Stimulated activated CD4-positive, alpha-beta T cell treated with anti-CD3 and anti-CD28 coated beads, Interleukin-15, amount 100 ng/mL, for 48 hours (primary cell): ENCODE results near the gene UBE3C.

Source experiments
- DNase-seq, 2 donors: peaks; one replicate each; pipeline ENCODE4 v3.0.0-alpha.2; 2020; ENCODE audit warnings: low read depth in 2 of 2

Gene UBE3C

DNA sequence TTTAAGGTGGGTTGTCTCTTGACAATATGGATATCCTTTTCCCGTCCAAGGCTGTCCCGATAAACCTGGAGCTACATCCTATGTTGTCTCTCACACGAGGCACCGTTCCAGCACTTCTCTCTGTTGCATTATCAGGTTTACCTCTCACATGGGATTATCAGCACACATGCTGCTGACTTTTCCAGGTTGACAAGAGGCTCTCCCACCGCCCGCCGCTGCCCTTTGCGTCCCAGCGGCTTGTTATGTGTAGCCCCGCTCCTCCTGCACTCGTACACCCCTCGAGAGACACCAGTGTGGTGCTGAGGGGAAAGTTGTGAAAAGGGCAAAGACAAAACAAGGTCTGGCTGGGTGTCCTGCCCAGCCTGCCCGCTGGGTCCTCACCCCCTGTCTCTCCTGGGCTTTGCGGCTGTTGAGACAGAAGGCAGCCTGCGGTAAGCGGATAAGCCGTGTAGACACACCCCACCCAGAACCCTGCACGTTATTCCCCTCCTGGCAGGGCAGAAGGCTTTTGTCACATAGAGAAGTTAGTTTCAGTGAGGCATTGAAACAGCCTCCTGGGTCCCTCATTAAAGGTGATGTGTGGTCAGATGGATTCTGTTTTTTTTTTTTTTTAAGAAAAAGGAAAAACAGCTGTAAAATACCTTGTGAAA is 38.7 kb downstream of the UBE3C start:
- no peak for DNase-seq

DNA sequence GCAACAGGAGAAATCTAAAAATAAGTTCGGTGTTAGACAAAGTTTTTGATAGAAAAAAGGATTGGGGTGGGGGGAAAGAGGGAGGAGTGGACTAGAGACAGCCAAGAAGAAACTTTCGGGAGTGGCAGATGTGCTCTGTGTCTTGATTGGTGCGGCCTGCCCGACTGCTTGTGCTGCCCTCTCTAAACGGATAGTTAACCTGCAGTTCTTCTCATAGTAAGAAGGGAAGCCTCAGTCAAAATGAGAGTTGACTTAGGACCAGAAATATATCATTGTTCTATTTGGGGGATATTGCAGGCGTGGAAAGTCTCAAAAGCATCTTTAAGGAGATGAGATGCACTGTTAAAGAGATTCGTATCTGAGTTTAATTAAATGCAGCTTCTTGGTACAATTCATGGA is 39.3 kb downstream of the UBE3C start:
- DNase-seq, result no peak

DNA sequence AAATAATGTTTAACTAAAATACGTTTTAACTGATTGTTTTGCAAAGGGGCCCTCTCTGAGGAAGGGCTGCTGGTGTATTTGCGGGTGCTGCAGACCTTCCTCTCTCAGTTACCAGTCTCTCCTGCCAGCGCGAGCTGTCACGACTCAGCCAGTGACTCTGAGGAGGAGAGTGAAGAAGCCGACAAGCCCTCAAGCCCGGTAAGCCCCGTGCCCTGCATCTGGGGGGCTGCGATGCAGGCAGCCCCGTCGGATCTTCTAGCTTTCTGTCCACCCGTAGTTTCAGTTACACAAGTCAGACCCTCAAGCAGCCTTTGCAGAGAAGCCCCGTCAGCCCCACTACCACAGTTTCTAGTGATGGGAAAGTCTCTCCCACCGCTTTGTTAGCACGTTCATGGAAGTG is 45.1 kb downstream of the UBE3C start:
- DNase-seq, result no peak

DNA sequence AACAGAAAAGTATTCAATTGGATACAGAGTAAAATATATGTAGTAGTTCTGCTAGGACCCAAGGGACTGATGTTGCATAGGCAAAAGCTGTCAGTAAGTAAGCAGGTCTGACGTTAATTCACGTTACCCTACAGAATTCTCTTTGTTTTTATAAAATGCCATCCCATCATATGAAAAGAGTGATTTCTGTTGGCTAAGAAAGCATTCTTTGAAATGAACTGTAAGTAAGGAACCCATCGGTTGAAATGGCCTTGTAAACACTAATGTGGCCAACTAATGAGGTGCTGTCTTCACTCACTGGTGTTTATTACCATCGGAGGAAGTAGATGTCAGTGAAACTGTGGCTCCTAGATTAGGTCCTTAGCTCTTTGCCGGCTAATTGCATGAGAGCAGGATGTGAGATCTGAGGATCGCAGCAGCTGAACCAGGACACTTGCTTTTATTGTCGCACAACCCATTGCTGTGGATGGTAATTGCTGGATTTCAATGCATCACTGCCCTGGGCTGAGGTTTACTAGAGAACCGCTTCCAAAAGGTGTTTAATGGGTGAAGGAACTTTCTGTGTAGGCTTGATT is 49.5 kb downstream of the UBE3C start:
- DNase-seq, result no peak

DNA sequence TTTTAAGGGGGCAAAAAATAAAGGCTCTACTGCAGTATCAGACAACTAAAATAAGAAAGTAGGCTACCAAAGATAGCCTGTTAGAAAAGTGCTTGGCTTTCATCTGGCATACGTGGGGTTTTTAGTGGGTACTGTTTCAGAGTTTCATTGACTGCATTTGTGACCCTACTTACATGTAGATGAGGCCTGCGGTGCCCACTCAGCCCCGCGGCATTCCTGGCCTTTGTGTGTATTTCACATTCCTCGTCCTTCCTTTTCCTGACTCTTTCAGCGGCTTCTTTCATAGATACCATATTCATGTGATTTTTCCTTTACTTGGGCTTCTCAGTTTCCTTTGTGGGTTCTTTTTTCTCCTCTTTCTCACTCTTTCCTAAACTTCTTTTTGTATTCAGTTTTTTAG is 50.7 kb downstream of the UBE3C start:
- no peak for DNase-seq

DNA sequence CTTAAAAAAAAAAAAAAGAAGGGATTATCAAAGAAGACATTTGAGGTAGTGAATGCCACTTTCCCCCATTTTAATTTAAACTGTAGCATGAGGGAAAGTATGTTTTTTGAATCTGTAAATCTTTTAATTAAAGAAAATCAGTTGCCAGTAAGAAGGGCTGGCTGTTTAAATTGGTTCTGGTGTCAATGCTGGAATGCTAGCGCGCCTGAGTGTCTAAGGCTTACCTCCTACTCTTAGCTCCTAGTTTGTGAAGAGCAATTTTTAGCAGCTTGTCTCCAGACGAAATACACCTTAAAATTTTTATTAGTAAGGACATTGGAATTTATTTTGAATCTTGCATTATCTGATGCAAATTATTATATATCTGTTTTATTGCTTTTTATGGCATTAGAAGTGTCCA is 54.1 kb downstream of the UBE3C start:
- DNase-seq, result no peak

DNA sequence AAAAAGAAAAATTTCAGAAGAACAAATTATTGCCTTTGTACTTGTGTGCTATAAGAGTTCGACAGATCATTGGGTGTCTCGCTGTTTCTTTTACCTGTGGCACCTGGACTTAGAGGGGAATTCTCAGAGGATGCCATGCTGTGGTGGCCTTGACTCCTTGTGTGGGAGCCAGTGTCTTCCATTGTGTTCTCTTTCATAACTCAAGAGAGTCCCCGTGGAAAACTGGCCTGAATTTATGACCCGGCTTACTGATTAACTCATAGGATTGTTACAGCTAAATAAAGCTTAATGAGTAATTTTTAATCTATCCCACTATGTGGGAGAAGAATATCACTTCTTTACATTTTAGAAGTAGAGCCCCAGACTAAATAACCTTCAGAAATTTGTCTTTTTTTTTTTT is 54.5 kb downstream of the UBE3C start:
- DNase-seq, result no peak

DNA sequence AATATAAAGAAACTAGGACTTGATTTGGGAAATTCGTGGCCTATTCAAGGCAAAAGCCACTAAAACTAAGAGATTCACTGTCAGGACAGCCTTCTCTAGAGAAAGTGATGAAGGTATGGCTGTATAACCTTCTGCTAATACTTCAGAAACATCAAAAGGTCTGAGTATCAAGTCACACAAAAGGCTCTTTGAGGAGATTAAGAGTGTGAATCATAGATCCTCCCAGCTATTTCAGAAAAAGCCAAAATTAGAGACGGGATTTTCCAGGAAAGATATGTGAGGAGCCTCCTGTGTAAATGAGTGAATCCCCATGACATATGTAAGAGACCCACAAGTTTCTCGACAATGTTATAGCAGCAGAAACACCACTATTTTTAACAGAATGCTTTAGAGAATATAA is 56.2 kb downstream of the UBE3C start:
- DNase-seq, result no peak

DNA sequence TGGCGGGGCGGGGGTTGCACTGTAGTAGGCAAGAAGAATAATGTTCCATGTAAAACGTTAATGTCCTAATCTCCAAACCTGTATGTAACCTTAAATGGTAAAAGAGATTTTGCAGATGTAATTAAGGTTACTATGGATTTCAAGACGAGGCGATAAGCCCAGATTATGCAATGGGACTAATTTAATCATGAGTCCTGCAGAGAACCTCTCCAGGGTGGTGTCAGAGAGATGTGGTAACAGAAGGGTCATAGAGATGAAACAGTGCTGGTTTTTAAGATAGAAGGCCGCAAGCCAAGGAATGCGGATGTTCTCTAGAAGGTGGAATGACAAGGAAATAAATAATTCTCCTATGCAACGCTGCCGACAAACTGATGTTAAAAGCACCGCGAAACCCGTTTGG is 57.1 kb downstream of the UBE3C start:
- DNase-seq, result no peak

DNA sequence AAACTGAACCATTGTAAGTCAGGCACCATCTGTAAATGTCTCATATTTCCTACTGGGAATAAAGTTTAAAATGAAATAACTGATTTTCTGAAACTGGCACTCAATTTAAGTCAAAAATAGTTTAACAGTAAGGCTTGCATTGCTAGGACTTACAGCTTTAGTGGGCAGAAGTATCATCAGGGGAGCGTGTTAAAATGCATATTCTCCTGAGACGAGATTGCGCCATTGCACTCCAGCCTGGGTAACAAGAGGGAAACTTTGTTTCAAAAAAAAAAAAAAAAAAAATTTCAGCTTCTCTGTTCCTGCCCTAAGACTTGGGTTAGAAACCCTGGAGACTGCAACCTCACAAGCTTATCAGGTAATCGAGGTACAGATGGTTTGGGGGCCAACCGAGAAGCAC is 65.4 kb downstream of the UBE3C start:
- no peak for DNase-seq

DNA sequence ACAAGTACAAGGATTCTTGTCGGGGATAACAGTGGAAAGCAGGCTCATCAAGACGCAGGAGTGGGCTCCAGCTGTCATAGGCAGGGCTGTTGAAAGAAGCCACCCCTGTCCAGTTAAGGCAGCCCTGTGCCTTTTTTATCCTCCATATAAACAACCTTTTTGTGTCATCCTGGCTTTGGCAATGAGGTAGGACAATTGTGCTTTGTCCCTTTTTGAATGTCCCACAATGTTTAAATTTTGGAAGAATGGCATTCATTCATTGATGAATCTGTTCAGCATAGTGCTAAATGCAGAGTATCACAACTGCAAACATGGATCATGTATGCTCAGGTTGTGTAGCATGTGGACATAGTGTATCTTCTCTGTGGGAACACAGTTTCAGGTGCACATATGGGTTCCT is 66.7 kb downstream of the UBE3C start:
- DNase-seq, result no peak

DNA sequence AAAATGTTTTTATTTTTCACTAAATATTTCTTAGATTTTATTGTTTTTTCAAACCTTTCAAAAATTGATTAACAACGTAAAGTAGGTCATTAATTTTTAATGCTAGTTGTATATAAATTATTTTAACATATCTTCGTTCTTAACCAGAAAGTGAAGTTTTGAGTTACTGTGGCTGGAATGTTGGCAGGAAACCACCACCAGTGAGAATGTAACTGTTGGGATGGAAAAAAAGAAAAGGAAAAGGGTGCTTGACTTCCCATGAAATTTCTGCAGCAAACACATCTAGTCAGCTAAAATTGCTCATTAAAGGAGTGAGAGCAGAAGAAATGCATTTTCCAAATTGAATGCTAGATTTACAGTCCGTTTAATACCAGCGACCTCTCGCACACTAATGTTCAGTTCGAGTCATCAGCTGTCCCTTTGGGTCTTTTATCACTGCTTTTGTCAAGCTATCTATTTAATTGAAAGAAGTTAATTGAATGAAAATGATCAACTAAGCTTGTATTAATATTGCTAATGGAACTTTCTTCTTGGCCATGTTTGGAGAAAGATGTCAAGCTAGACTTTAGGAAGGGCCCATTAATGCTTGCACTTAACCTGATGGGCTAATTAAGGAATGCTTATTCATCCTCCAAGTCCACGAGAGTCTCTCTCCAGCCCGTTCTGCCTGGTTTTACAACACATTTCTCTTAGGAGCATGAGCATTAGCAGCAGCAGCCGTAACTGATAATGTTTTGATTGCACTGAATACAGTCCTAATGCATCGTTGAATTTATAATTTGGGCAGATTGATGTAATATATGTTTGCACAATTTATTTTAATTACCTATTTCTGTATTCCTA is 70.1 kb downstream of the UBE3C start:
- DNase-seq, result no peak

DNA sequence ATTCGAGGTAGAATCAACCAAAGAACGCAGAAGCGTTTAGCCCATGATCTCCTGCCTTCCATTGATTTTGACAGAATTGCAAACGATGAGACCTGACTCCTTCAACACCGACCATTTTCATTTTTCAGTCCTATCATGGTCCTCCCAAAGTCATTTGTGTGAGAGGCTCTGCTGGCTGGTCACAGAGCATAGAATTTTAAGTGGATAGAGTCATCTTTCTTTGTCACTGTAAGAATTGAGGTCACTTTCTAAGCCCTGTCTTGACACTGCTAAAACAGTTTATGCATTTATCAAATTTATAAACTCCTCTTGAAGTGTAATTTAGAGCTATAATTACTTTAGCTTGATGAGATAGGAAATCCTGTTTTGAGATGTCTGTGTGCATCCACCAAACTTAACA is 72.0 kb downstream of the UBE3C start:
- DNase-seq, result no peak

DNA sequence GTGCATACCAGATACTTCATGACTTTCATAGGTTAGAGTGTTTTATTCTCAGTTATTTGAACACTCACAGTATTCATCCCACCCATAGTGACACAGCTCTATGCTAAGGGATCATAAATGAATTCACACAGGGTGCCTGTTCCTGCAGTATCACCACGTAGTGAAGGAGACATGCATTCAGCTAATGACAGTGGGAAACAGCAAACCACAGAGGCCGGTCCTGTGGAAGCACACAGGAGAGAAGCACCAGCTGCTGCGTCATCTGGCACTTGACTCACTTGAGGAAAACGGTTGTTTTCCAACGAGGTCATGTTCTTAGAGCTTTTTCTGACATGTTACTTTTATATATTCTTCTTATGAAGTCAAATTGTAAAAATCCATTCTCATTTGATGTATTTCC is 73.0 kb downstream of the UBE3C start:
- no peak for DNase-seq

DNA sequence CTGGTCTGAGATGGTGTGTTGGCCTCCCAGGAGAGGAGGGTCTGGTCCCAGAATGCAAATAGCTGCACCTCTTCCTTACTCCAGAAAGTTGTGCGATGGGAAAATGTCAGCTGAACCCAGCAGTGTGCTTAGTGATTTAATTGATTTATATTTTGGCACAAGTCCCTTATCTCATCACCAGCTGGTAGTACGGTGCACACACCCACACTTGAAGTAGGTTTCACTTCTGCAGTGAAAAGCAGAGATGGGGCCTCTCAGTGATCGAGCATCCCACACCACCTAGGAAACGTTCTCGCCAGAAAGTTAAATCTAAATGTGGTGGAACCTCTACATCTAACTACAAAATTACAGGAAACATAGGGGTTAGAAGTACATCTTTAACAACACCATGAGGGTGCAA is 80.4 kb downstream of the UBE3C start:
- DNase-seq, result no peak

DNA sequence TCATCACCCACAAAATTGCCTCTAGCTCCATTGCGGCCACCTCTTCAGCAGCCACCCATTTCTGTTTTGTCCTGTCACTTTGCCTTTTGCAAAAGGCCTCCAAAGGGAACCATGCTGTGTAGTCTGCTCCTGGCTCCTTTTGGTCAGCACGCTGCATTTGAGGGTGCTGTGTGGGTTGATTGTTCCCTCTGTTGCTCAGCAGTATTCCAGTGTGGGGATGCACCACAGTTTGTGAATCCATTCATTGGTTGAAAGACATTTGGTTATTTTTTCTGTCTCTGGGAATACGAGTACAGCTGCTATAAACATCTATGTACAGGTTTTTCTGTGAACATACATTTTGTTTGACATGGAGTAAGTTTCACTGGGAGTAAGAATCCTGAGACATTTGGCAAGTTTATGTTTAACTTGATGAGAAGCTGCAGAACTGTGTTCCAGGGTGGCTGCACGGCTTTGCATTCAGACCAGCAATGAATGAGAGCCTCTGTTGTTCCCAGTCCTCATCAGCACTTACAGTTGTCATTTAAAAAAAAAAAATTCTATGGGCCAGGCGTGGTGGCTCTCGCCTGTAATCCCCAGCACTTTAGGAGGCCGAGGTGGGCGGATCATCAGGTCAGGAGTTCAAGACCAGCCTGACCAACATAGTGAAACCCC is 82.3 kb downstream of the UBE3C start:
- DNase-seq, result no peak

DNA sequence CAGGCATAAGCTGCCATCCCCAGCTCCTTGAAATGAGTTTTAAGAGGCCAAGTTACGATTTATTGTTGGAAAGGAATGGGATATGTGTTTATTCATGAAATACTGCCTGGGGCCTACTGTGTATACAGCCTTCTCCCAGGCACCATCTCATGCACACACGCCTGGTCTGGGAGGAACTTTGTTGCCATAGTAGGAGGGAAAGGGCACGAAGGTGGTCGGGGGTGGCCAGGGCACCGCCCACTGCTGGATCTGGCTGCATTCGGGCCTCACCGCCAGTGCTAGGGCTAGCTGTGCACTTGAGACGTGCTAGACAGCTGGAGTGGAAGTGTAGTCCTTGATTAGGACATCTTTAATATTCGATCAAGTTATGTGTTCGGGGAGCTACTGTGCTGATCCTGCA is 84.0 kb downstream of the UBE3C start:
- DNase-seq, result no peak

DNA sequence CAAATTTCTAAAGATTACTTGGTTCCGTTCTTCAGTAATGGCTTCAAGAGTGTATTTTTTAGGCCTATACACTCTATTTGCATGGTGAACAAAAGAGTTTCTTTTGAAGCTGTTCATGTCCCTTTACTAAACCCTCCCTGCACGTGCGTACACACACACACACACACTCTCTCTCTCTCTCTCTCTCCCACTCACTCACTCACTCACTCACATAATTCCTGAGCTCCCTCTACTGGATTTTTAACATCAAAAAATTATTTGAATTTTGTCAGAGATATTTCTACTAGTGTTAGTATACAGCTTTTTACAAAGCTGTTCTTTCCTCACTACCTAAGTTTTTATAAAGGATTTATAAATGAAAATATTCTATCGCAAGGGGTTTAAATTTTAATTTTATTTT is 85.9 kb downstream of the UBE3C start:
- DNase-seq, result no peak

DNA sequence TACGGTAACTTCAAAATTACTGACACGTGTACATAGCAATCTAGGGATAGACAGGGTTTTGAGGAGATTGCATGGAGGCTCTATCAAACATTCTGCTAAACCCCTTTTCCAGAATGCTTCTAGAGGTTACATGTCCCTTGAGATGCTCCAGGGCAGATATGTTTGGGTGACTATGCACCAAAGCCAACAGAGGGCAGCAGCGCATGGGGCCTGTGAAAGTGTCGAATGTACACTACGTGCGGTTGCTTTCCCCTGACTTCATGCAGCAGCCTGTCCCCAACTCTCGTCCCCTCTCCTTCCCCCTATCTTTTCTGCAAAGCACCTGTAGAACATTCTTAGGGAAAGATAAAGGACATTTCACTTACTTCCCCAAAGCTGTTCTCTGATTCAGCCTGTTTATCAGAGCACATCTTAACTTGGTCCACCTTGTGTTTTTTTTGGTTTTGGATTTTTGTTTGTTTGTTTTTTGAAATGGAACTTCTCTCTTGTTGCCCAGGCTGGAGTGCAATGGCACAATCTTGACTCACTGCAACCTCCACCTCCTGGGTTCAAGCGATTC is 90.2 kb downstream of the UBE3C start:
- DNase-seq, result no peak

DNA sequence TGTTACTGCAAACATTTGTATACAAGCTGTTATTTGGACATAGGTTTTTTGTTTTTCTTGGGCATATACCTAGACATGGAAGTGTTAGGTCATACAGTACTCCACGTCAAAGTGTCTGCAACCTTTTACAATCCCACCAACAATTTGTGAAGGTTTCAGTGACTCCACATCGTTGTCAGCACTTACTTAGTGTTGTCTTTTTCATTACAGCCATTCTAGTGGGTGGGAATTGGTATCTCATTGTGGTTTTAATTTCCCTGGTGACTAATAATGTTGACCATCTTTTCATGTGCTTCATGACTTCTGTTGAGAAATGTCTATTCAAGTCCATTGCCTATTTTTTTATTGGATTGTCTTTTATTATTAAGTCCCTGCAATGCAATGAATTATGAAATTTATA is 95.0 kb downstream of the UBE3C start:
- no peak for DNase-seq

DNA sequence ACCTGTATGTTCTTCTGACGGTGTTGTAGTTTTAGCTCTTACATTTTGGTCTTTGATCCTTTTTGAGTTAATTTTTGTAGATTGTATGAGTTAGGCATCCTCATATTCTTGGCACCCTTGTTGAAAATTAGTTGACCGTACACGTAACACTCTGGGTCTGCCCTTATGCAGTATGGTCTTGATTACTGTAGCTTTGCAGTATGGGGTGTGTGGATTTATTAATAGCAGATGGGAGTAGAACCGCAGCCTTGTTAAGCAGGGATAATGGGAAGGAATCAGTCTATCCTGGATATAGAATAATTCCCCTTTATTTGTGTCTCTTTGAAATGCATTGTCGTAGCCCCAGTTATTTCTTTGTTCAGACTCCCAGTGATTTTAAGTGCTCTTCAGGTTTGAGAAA is 95.5 kb downstream of the UBE3C start:
- DNase-seq, result no peak
